Body of pancreas (tissue), 4 donors: ENCODE results near the gene RHBDL1. TPM values are rescaled to one million over a fixed set of nuclear protein-coding genes. Genes with fewer than 3 reads are reported as not detected.

ENCODE experiments used
- ATAC-seq: fragments of 150-250 bp; one replicate; pipeline ENCODE4 v1.9.1; 2016
- DNase-seq, 4 donors: peaks; one replicate each; pipeline ENCODE4 v3.0.0-alpha.2; 2019
- H3K27ac ChIP-seq, 4 donors: fragments of 200-600 bp; sonication (generic); 1 replicate in 3 of 4; 2 replicates in 1 of 4; pipeline versions ENCODE4 v1.5.1 to v1.6.1; 2016 to 2019; ENCODE audit warnings: mild to moderate bottlenecking in 1 of 4, mixed read lengths in 1 of 4, moderate library complexity in 1 of 4
- H3K27me3 ChIP-seq, 2 donors: fragments of 200-600 bp; sonication (generic); one replicate each; pipeline ENCODE4 v1.6.0; 2016; ENCODE audit warnings: mild to moderate bottlenecking in 1 of 2
- H3K36me3 ChIP-seq, 2 donors: fragments of 200-600 bp; sonication (generic); replicated peaks in 1 of 2; 2 replicates each; pipeline ENCODE4 v1.5.1; 2016; ENCODE audit warnings: low read depth in 2 of 2; ENCODE audit not compliant: insufficient read depth in 1 of 2
- H3K4me1 ChIP-seq: fragments of 200-600 bp; sonication (generic); one replicate; pipeline ENCODE4 v1.6.0; 2016
- H3K4me3 ChIP-seq, 2 donors: fragments of 200-600 bp; sonication (generic); 1 replicate in 1 of 2; 2 replicates in 1 of 2; pipeline ENCODE4 v1.5.1; 2016 to 2019
- H3K9me3 ChIP-seq, 3 donors: fragments of 200-600 bp; sonication (generic); 1 replicate in 2 of 3; 2 replicates in 1 of 3; pipeline ENCODE4 v1.5.1; 2016
- CTCF ChIP-seq, 7 experiments: fragments of 450-650 bp in 4 of 7; fragments of 200-600 bp in 3 of 7; sonication (generic) in 3 of 7; IDR thresholded peaks; one replicate each; pipeline ENCODE4 v1.5.1; 2016 to 2019; ENCODE audit warnings: antibody characterized with exemption in 7 of 7
- POLR2A ChIP-seq, 3 donors: fragments of 450-650 bp; IDR thresholded peaks; one replicate each; pipeline ENCODE4 v1.6.1; 2016; ENCODE audit warnings: antibody characterized with exemption in 3 of 3, mild to moderate bottlenecking in 2 of 3
- whole genome bisulfite sequencing, 2 donors: methylation state at CpG; one replicate each; pipeline ENCODE4 v1.1.5; 2017; 5-methylcytosine and 5-hydroxymethylcytosine counted together
- intact Hi-C: fragments of 100-400 bp; cut with DNase I; formaldehyde crosslinking; loops from one replicate; pipeline ENCODE4 v1.15.1; 2023
- total RNA-seq, 2 donors: library from RNA; depleted of rRNA; stranded (reverse); fragments of >200 nt; gene quantifications; one replicate each; pipeline ENCODE4 v1.1.0, GENCODE V29; 2016

Gene RHBDL1
- total RNA-seq, 2 donors from 2014 or later: 1.8 to 4.3 TPM

DNA sequence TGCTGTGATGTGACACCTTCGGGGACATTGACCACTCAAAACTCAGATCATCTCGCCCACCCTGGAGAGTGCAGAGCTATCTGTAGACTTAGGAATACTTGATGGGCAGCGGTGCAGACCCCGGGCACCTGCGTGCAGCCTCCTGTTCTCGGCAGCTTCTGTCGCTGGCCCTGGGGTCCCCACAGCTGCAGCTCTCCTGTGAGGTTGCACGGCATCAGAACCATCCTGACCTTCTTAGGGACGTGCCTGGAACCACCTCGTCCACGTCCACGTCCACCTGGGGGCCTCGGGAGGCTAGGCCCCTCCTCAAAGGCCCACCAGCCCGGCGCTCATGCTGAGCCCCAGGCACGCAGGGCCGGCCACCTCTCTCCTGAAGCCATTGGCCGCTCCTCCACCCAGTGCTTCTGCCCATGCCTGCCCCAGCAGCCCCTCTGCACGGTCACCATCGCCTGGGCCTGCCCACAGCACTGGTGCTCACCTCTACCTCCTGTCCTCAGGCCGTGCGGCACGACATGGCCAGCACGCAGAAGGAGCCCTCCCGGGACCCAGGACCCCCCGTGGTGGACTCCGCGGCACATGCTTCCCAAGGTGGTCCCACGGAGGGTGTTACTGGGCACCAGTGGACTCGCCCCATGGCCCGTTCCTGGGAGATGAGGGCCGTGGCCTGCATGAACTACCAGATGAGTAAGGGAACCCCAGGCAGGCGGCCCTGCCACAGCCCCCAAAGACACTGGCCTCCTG lies 47.0 kb upstream of the RHBDL1 start:
- Histone ChIP-seq H3K4me1 (peaks cover 14% of the 10 kb centered on the region), H3K27ac (no peak overlapping the region), H3K27me3 (no peaks in the 10 kb centered on the region), H3K9me3 (no peaks in the 10 kb centered on the region), H3K4me3 (no peak overlapping the region), H3K36me3 (peaks cover 4 to 7% of the 10 kb centered on the region in 2 donors)
- WGBS, 2 donors: 94 to 97% methylated on average over 17 to 25 of the region's 33 CpGs
- ATAC-seq (no peak), DNase-seq (peak in 1 of 4 donors; percentile 15)
- intact Hi-C loops: no loop called here
- no peak for TF ChIP-seq CTCF (IDR thresholded peaks at IDR 0.05)
- TF ChIP-seq POLR2A (IDR thresholded peaks at IDR 0.05): no peak

- intact Hi-C loops: no loop called here
- ATAC-seq: no peak
- H3K36me3 ChIP-seq: peaks cover 4 to 7% of the 10 kb centered on the region in 2 donors
- TF ChIP-seq CTCF (IDR thresholded peaks at IDR 0.05) (no peak), POLR2A (IDR thresholded peaks at IDR 0.05) (no peak)
- H3K4me1 ChIP-seq: peaks cover 14% of the 10 kb centered on the region
- no peaks in the 10 kb centered on the region for H3K27me3 ChIP-seq
- no peak overlapping the region for H3K27ac ChIP-seq
- H3K9me3 ChIP-seq: no peaks in the 10 kb centered on the region
- H3K4me3 ChIP-seq: no peak overlapping the region
- DNase-seq: peak in 2 of 4 donors; percentile 13 to 21
- 70 to 78% methylated on average over 15 to 28 of the region's 29 CpGs for WGBS, 2 donors
Measured at GRCh38 chr16:629185-629832, 46.2 kb upstream of the RHBDL1 start.

- Histone ChIP-seq H3K27ac (no peak overlapping the region), H3K4me1 (peaks cover 17% of the 10 kb centered on the region), H3K36me3 (peaks cover 4 to 7% of the 10 kb centered on the region in 2 donors), H3K4me3 (no peak overlapping the region), H3K9me3 (no peaks in the 10 kb centered on the region), H3K27me3 (no peaks in the 10 kb centered on the region)
- DNase-seq (peak in 2 of 4 donors; percentile 15 to 17), ATAC-seq (peak; percentile 5)
- intact Hi-C loops: no loop called here
- 40 to 55% methylated on average over 1 to 6 of the region's 11 CpGs for WGBS, 2 donors
- TF ChIP-seq POLR2A (IDR thresholded peaks at IDR 0.05) (no peak), CTCF (IDR thresholded peaks at IDR 0.05) (no peak)
Measured at GRCh38 chr16:629833-630248, 45.6 kb upstream of the RHBDL1 start.

DNA sequence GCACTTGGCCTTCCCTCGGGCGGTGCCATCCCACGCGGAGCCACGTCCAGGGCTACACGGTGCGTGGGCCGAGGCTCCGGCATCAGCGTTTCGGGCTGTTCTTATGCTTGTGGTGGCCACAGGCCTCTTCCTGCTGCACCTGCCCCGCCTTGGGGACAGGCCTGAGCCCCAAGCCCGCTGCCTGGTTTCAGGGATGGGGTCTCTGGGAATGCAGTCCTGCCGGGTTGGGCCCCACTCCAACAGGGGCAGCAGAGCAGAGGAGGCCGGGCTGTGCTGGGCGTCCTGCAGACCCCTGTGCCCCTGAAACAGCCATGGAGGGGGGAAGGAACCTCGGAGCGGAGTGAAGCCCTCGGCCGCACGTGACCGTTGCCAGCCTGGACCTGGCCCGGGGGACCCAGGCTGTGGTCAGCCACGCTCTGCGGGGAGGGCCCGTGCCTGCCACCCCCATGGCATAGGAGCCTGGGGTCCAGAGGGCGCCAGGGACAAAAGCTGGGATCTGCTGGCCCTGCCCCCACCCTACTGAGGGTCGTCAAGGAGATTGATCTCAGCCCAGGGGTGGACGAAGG lies 45.1 kb upstream of the RHBDL1 start:
- 50 to 63% methylated on average over 2 to 29 of the region's 29 CpGs for WGBS, 2 donors
- Histone ChIP-seq H3K27ac (no peak overlapping the region), H3K9me3 (no peaks in the 10 kb centered on the region), H3K36me3 (peaks cover 4 to 7% of the 10 kb centered on the region in 2 donors), H3K4me3 (no peak overlapping the region), H3K4me1 (peaks cover 22% of the 10 kb centered on the region), H3K27me3 (no peaks in the 10 kb centered on the region)
- DNase-seq: peak in 2 of 4 donors; percentile 14 to 17
- no peak for TF ChIP-seq POLR2A (IDR thresholded peaks at IDR 0.05)
- no peak for TF ChIP-seq CTCF (IDR thresholded peaks at IDR 0.05)
- intact Hi-C loops: no loop called here
- no peak for ATAC-seq
